IMR-90 (cell line): ENCODE measurements around the gene MED13. TPM values are rescaled to one million over a fixed set of nuclear protein-coding genes. Genes with fewer than 3 reads are reported as not detected.

Experiments
- ATAC-seq: fragments of 200-7000 bp; cut with Tn5 transposase; 2 replicates; pipeline ENCODE4 v1.9.1; 2020; ENCODE audit warnings: low read depth, mild to moderate bottlenecking, moderate library complexity
- BruUV-seq: library from RNA; stranded (reverse); fragments of 400-500 nt; replicated peaks from 2 replicates; lab custom pipeline; 2021; lab: Mats Ljungman, UMichigan
- CTCF ChIA-PET: fragments of 300-600 bp; formaldehyde crosslinking; extraction: SDS; loops from one replicate; lab custom pipeline; 2021; ENCODE audit warnings: antibody characterized with exemption; lab: Yijun Ruan, JAX
- POLR2A ChIA-PET: fragments of 300-600 bp; sonication (Branson Sonifier 250); formaldehyde crosslinking; loops from one replicate; lab custom pipeline; 2022; ENCODE audit warnings: antibody characterized with exemption; ENCODE audit not compliant: unreplicated experiment; lab: Charles Lee
- DNase-seq: peaks from one replicate; pipeline ENCODE4 v3.0.0; 2013
- H2AFZ ChIP-seq: replicated peaks from 2 replicates; pipeline ENCODE3; 2013; ENCODE audit warnings: low read length, mild to moderate bottlenecking; ENCODE audit not compliant: poor library complexity
- H2AK5ac ChIP-seq: 2 replicates; pipeline ENCODE4 v1.6.1; 2013; ENCODE audit warnings: low read depth, low read length, inconsistent platforms
- H2AK9ac ChIP-seq: replicated peaks from 2 replicates; pipeline ENCODE3; 2013; ENCODE audit warnings: mild to moderate bottlenecking, low read depth, low read length, moderate library complexity; ENCODE audit not compliant: poor library complexity
- H2BK120ac ChIP-seq: 2 replicates; pipeline ENCODE4 v1.6.1; 2013; ENCODE audit warnings: low read depth, low read length, inconsistent platforms
- H2BK15ac ChIP-seq: 3 replicates; pipeline ENCODE4 v1.6.1; 2013; ENCODE audit warnings: low read depth, low read length, inconsistent platforms
- H2BK20ac ChIP-seq: 2 replicates; pipeline ENCODE4 v1.6.1; 2013; ENCODE audit warnings: low read depth, mild to moderate bottlenecking, inconsistent platforms, low read length, moderate library complexity
- H2BK5ac ChIP-seq: 2 replicates; pipeline ENCODE4 v1.6.1; 2013; ENCODE audit warnings: mild to moderate bottlenecking, low read depth, low read length, inconsistent platforms; ENCODE audit not compliant: poor library complexity, severe bottlenecking
- H3K14ac ChIP-seq: replicated peaks from 2 replicates; pipeline ENCODE4 v1.6.1; 2013; ENCODE audit warnings: low read depth, low read length, inconsistent platforms
- H3K18ac ChIP-seq: 2 replicates; pipeline ENCODE4 v1.6.1; 2013; ENCODE audit warnings: low read depth, low read length, control low read depth
- H3K23ac ChIP-seq: 2 replicates; pipeline ENCODE4 v1.6.1; 2013; ENCODE audit warnings: low read depth, low read length, inconsistent platforms
- H3K27ac ChIP-seq: 2 replicates; pipeline ENCODE4 v1.5.1; 2013; ENCODE audit warnings: mild to moderate bottlenecking, control low read depth, low read length; ENCODE audit not compliant: insufficient read depth
- H3K27me3 ChIP-seq: 2 replicates; pipeline ENCODE4 v1.6.1; 2013; ENCODE audit warnings: low read length; ENCODE audit not compliant: control insufficient read depth, insufficient read depth
- H3K36me3 ChIP-seq: 2 replicates; pipeline ENCODE4 v1.6.1; 2013; ENCODE audit warnings: low read length, mixed read lengths; ENCODE audit not compliant: control insufficient read depth, insufficient read depth
- H3K4ac ChIP-seq: 2 replicates; pipeline ENCODE4 v1.6.1; 2013; ENCODE audit warnings: low read depth, low read length, inconsistent platforms
- H3K4me1 ChIP-seq: 2 replicates; pipeline ENCODE4 v1.6.1; 2013; ENCODE audit warnings: low read length, mixed read lengths; ENCODE audit not compliant: control insufficient read depth, insufficient read depth
- H3K4me2 ChIP-seq: 2 replicates; pipeline ENCODE4 v1.6.1; 2013; ENCODE audit warnings: low read depth, mild to moderate bottlenecking, control low read depth, low read length, moderate library complexity
- H3K4me3 ChIP-seq: 2 replicates; pipeline ENCODE4 v1.5.1; 2013; ENCODE audit warnings: low read depth, mild to moderate bottlenecking, control low read depth, low read length, moderate library complexity; ENCODE audit not compliant: insufficient read depth
- H3K56ac ChIP-seq: 2 replicates; pipeline ENCODE4 v1.6.1; 2013; ENCODE audit warnings: low read length, inconsistent platforms; ENCODE audit not compliant: insufficient read depth; ENCODE audit errors: extremely low read depth
- H3K79me1 ChIP-seq, 2 experiments: 2 replicates each; pipeline ENCODE4 v1.6.1; 2013; ENCODE audit warnings: low read length in 2 of 2, inconsistent platforms in 1 of 2, low read depth in 1 of 2
- H3K9ac ChIP-seq: 2 replicates; pipeline ENCODE4 v1.6.1; 2013; ENCODE audit warnings: low read depth, low read length, control low read depth
- H3K9me1 ChIP-seq: 2 replicates; pipeline ENCODE4 v1.6.1; 2013; ENCODE audit warnings: low read length, inconsistent platforms; ENCODE audit not compliant: insufficient read depth
- H3K9me3 ChIP-seq: 2 replicates; pipeline ENCODE4 v1.6.1; 2013; ENCODE audit warnings: low read length; ENCODE audit not compliant: control insufficient read depth, insufficient read depth
- H4K20me1 ChIP-seq: 2 replicates; pipeline ENCODE4 v1.6.1; 2013; ENCODE audit warnings: low read length, inconsistent platforms; ENCODE audit not compliant: insufficient read depth
- H4K5ac ChIP-seq: 2 replicates; pipeline ENCODE4 v1.6.1; 2013; ENCODE audit warnings: mild to moderate bottlenecking, low read depth, low read length, control low read depth
- H4K8ac ChIP-seq, 2 experiments: 2 replicates each; pipeline ENCODE4 v1.6.1; 2013; ENCODE audit warnings: low read depth in 2 of 2, low read length in 2 of 2, control low read depth in 1 of 2, inconsistent platforms in 1 of 2
- H4K91ac ChIP-seq: 2 replicates; pipeline ENCODE4 v1.6.1; 2013; ENCODE audit warnings: low read depth, low read length, inconsistent platforms; ENCODE audit not compliant: insufficient read depth
- BHLHE40 ChIP-seq: fragments of 150-350 bp; IDR thresholded peaks from 2 replicates; pipeline ENCODE4 v1.6.1; 2016; ENCODE audit warnings: mild to moderate bottlenecking, low read depth, low read length
- CEBPB ChIP-seq: IDR thresholded peaks from 2 replicates; pipeline ENCODE4 v1.6.1; 2012; ENCODE audit warnings: low read depth, low read length, improper control_type of control experiment
- CHD1 ChIP-seq: IDR thresholded peaks from 2 replicates; pipeline ENCODE4 v1.6.1; 2012; ENCODE audit warnings: low read depth, low read length, improper control_type of control experiment
- FOS ChIP-seq: fragments of 150-350 bp; IDR thresholded peaks from 2 replicates; pipeline ENCODE4 v1.6.1; 2016; ENCODE audit warnings: low read depth, low read length
- MAFK ChIP-seq: IDR thresholded peaks from 2 replicates; pipeline ENCODE4 v1.6.1; 2012; ENCODE audit warnings: low read depth, low read length, improper control_type of control experiment
- MAZ ChIP-seq: IDR thresholded peaks from 2 replicates; pipeline ENCODE4 v1.6.1; 2012; ENCODE audit warnings: low read depth, mild to moderate bottlenecking, low read length, improper control_type of control experiment, moderate library complexity, borderline replicate concordance
- MXI1 ChIP-seq: IDR thresholded peaks from 2 replicates; pipeline ENCODE4 v1.6.1; 2012; ENCODE audit warnings: low read depth, mild to moderate bottlenecking, low read length, moderate library complexity, borderline replicate concordance
- NFE2L2 ChIP-seq: fragments of 150-350 bp; IDR thresholded peaks from 2 replicates; pipeline ENCODE4 v1.6.1; 2016; ENCODE audit warnings: low read depth, mild to moderate bottlenecking, low read length
- POLR2A ChIP-seq: IDR thresholded peaks from 2 replicates; pipeline ENCODE4 v1.6.1; 2012; ENCODE audit warnings: mild to moderate bottlenecking, low read depth, low read length
- RAD21 ChIP-seq: IDR thresholded peaks from 2 replicates; pipeline ENCODE4 v1.6.1; 2012; ENCODE audit warnings: low read length, improper control_type of control experiment
- RCOR1 ChIP-seq: IDR thresholded peaks from 2 replicates; pipeline ENCODE4 v1.6.1; 2012; ENCODE audit warnings: mild to moderate bottlenecking, low read length, improper control_type of control experiment; ENCODE audit not compliant: insufficient replicate concordance
- SMC3 ChIP-seq: fragments of 150-350 bp; IDR thresholded peaks from 2 replicates; pipeline ENCODE4 v1.6.1; 2016; ENCODE audit warnings: low read depth, mild to moderate bottlenecking, antibody characterized with exemption, low read length, moderate library complexity
- WGBS, 2 experiments: methylation state at CpG; one replicate each; pipeline versions ENCODE4 v1.1.5 to v1.1.7; 2013; ENCODE audit warnings: missing lambda C conversion rate in 2 of 2; ENCODE audit not compliant: insufficient read length in 1 of 2; ENCODE audit errors: extremely low coverage in 2 of 2; 5-methylcytosine and 5-hydroxymethylcytosine counted together
- dilution Hi-C: fragments of 300-500 bp; cut with HindIII; formaldehyde crosslinking; loops from one replicate; pipeline ENCODE4 v1.14.3; 2018; ENCODE audit warnings: low sequenced_read_pairs; ENCODE audit not compliant: unreplicated experiment
- in situ Hi-C: fragments of 300-500 bp; cut with MboI; formaldehyde crosslinking; loops from 3 replicates; pipeline ENCODE4 v1.14.3; 2019; ENCODE audit warnings: low sequenced_read_pairs, inconsistent platforms, mixed read lengths
- intact Hi-C: fragments of 100-400 bp; cut with micrococcal nuclease; formaldehyde crosslinking; loops from 2 replicates; pipeline ENCODE4 v1.10.0; 2022
- polyA plus RNA-seq, 3 experiments: library from polyadenylated mRNA; depleted of rRNA; stranded (reverse); fragments of >200 nt; gene quantifications; 2 replicates each; pipeline ENCODE4 v1.2.3, GENCODE V29; 2012; ENCODE audit warnings: low replicate concordance in 1 of 3
- total RNA-seq: library from RNA; depleted of rRNA; stranded (reverse); fragments of >200 nt; gene quantifications from 2 replicates; pipeline ENCODE4 v1.2.3, GENCODE V29; 2012
- TF ChIP-seq, protein P1 (sequence below): conservative IDR thresholded peaks from 2 replicates; pipeline ENCODE4 v1.5.1; 2012; ENCODE audit warnings: mild to moderate bottlenecking, low read depth, low read length, improper control_type of control experiment
- TF ChIP-seq, protein P2 (sequence below): fragments of 150-350 bp; IDR thresholded peaks from 2 replicates; pipeline ENCODE4 v1.6.1; 2017; ENCODE audit warnings: mild to moderate bottlenecking, antibody characterized with exemption, low read length, low read depth

MED13 gene
- total and polyA plus RNA-seq, 2 of the 4 experiments (the other 2 are of a cell fraction), result 9.7 to 67.2 TPM

DNA sequence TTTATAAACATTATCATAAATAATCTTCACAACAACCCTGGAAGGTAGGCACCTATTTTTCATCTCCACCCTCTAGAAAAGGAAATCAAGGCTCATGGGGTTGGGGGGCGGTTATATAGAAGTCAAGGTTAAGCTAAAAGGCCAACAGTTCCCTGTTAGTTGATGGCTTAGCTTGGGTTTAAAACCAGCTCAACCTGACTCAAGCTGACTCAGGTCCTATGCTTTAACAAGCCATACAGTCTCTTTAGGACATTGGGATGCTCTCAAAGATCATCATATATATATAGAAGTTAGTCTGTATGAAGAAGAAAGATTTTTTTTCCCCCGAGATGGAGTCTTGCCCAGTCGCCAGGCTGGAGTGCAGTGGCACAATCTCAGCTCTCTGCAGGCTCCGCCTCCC, 44.8 kb upstream of the MED13 start:
- in situ Hi-C loops, result no loop called here

More for the DNA sequence above, 44.8 kb upstream of the MED13 start:
- Histone ChIP-seq H3K27ac (no peak overlapping the region), H3K9ac (no peak overlapping the region), H3K27me3 (peaks cover 16% of the 10 kb centered on the region), H2BK20ac (no peak overlapping the region), H3K79me1 (no peaks in the 10 kb centered on the region), H2BK5ac (no peak overlapping the region), H4K20me1 (no peaks in the 10 kb centered on the region), H3K4ac (no peak overlapping the region), H4K5ac (no peak overlapping the region), H2AFZ (no peak overlapping the region), H2AK9ac (no peak overlapping the region), H2AK5ac (no peak overlapping the region), H4K91ac (no peak overlapping the region), H2BK120ac (no peak overlapping the region), H3K23ac (no peak overlapping the region), H4K8ac (no peak overlapping the region), H3K4me3 (no peak overlapping the region), H3K36me3 (no peaks in the 10 kb centered on the region), H3K9me3 (no peaks in the 10 kb centered on the region), H3K9me1 (no peaks in the 10 kb centered on the region), H3K18ac (no peak overlapping the region), H3K4me1 (no peaks in the 10 kb centered on the region), H3K56ac (no peak overlapping the region), H3K14ac (no peak overlapping the region), H3K4me2 (no peak overlapping the region), H2BK15ac (no peak overlapping the region)
- CTCF ChIA-PET, result interaction anchor here (0.6 to 1.7 kb wide), 7 partner anchors 8 to 234 kb away, joined by 3 to 9 read pairs (median 3); no protein-coding TSS in a partner anchor
- no peak for ATAC-seq
- POLR2A ChIA-PET, result no interaction called here
- BruUV-seq, result no TSS peak
- no peak for DNase-seq
- dilution Hi-C loops (no loop called here), intact Hi-C loops (no loop called here)
- WGBS, 2 experiments, result no CpG with 5 or more reads among the region's 4 CpGs
- TF ChIP-seq RAD21 (no peak), MXI1 (no peak), NFE2L2 (no peak), BHLHE40 (no peak), FOS (no peak), RCOR1 (no peak), CEBPB (no peak), CHD1 (no peak), SMC3 (no peak), MAFK (no peak), MAZ (no peak), POLR2A (no peak)
- TF ChIP-seq, protein P1, sequence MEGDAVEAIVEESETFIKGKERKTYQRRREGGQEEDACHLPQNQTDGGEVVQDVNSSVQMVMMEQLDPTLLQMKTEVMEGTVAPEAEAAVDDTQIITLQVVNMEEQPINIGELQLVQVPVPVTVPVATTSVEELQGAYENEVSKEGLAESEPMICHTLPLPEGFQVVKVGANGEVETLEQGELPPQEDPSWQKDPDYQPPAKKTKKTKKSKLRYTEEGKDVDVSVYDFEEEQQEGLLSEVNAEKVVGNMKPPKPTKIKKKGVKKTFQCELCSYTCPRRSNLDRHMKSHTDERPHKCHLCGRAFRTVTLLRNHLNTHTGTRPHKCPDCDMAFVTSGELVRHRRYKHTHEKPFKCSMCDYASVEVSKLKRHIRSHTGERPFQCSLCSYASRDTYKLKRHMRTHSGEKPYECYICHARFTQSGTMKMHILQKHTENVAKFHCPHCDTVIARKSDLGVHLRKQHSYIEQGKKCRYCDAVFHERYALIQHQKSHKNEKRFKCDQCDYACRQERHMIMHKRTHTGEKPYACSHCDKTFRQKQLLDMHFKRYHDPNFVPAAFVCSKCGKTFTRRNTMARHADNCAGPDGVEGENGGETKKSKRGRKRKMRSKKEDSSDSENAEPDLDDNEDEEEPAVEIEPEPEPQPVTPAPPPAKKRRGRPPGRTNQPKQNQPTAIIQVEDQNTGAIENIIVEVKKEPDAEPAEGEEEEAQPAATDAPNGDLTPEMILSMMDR, result no peak
- TF ChIP-seq, protein P2, sequence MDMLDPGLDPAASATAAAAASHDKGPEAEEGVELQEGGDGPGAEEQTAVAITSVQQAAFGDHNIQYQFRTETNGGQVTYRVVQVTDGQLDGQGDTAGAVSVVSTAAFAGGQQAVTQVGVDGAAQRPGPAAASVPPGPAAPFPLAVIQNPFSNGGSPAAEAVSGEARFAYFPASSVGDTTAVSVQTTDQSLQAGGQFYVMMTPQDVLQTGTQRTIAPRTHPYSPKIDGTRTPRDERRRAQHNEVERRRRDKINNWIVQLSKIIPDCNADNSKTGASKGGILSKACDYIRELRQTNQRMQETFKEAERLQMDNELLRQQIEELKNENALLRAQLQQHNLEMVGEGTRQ, result no peak
